ENCODE data around the gene CPTP. TPM values are rescaled to one million over a fixed set of nuclear protein-coding genes. Genes with fewer than 3 reads are reported as not detected.
A peak's percentile ranks its signal among the peaks of the same experiment; 100 is the strongest.

CPTP gene
- total and polyA plus RNA-seq, 2 of the 13 experiments (the other 11 are each of a cell fraction or from before 2014, with no cell fraction given): 5.5 to 9.3 TPM

DNA sequence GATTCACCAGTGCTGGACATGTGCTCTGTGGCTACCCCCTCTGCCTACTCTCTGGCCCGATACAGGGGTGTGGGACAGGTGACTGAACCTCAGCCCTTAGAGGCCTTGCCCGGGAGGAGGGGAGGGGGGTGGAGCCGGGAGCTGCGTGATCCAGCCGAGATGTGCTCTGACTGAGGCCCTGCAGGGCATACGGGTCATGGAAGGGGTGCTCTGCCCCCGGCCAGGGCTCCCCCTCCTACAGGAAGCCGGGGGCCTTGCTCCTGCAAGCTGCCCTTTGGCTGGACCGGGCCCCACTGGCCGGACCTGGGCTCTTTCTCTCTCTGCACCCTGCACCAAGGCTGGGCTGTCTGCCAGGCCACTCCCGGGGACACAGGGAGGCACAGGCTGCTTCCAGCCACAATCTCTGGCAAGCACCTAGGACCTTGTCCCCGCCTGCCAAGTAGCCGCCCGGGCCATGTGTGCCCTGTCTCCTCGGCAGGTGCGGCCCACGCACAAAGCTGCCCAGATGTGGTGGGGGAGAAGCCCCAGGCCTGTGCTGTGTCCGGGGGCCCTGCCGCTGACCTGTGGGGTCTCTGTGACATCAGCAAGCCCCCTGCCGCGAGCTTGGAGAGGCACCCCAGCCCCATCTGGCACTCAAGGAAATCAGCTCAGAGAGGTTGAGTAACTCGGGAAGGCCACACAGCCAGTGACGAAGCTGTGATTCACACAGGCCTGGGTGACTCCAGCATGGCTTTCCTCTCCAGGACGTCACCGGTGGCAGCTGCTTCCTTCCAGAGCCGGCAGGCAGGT lies 42.9 kb upstream of the CPTP start (continued):
- no peak for TF ChIP-seq RORA (CRISPR knock-in tag; IDR thresholded peaks at IDR 0.05)
- no peak for TF ChIP-seq ZSCAN30 (CRISPR knock-in tag; IDR thresholded peaks at IDR 0.05)
- no peak for TF ChIP-seq TCF7L2 (IDR thresholded peaks at IDR 0.05; ENCODE audit: low read depth, low read length)
- TF ChIP-seq BCL3 (CRISPR knock-in tag; IDR thresholded peaks at IDR 0.05): peak; percentile 78; the same call in 1 of the 2 replicates
- no peak for TF ChIP-seq KMT2B (CRISPR knock-in tag; IDR thresholded peaks at IDR 0.05)
- TF ChIP-seq RBM39 (IDR thresholded peaks at IDR 0.05; ENCODE audit: low read depth, low read length, poor library complexity, severe bottlenecking): no peak
- peak; percentile 93 for TF ChIP-seq EED (CRISPR knock-in tag; IDR thresholded peaks at IDR 0.05)
- no peak for TF ChIP-seq DBP (CRISPR knock-in tag; IDR thresholded peaks at IDR 0.05; ENCODE audit: not compliant biosample characterization)
- no peak for TF ChIP-seq ZFP36L2 (CRISPR knock-in tag; IDR thresholded peaks at IDR 0.05)
- peak; percentile 18 for TF ChIP-seq MED8 (CRISPR knock-in tag; IDR thresholded peaks at IDR 0.05; ENCODE audit: insufficient replicate concordance)
- TF ChIP-seq, protein P1, sequence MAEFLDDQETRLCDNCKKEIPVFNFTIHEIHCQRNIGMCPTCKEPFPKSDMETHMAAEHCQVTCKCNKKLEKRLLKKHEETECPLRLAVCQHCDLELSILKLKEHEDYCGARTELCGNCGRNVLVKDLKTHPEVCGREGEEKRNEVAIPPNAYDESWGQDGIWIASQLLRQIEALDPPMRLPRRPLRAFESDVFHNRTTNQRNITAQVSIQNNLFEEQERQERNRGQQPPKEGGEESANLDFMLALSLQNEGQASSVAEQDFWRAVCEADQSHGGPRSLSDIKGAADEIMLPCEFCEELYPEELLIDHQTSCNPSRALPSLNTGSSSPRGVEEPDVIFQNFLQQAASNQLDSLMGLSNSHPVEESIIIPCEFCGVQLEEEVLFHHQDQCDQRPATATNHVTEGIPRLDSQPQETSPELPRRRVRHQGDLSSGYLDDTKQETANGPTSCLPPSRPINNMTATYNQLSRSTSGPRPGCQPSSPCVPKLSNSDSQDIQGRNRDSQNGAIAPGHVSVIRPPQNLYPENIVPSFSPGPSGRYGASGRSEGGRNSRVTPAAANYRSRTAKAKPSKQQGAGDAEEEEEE (CRISPR knock-in tag; IDR thresholded peaks at IDR 0.05; ENCODE audit: borderline replicate concordance): no peak
- no peak for TF ChIP-seq FIP1L1 (IDR thresholded peaks at IDR 0.05; ENCODE audit: borderline replicate concordance, insufficient read depth, low read depth, low read length)
- peak; percentile 59; the same call in 1 of the 2 replicates for TF ChIP-seq ZNF674 (CRISPR knock-in tag; IDR thresholded peaks at IDR 0.05; ENCODE audit: low read depth)
- TF ChIP-seq ZEB1 (IDR thresholded peaks at IDR 0.05; ENCODE audit: insufficient replicate concordance, low read depth): peak; percentile 51
- no peak for TF ChIP-seq KDM4B (CRISPR knock-in tag; IDR thresholded peaks at IDR 0.05)
- TF ChIP-seq, protein P2, sequence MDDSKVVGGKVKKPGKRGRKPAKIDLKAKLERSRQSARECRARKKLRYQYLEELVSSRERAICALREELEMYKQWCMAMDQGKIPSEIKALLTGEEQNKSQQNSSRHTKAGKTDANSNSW (CRISPR knock-in tag; IDR thresholded peaks at IDR 0.05; ENCODE audit: borderline replicate concordance): no peak
- TF ChIP-seq SRSF1 (optimal IDR thresholded peaks at IDR 0.05; ENCODE audit: low read depth, low read length): peak; percentile 84
- TF ChIP-seq KMT2A (CRISPR knock-in tag; IDR thresholded peaks at IDR 0.05): 0 out of 2 replicates have a peak, but pooled peaks have one; percentile 19
- no peak for TF ChIP-seq ZNF891 (CRISPR knock-in tag; IDR thresholded peaks at IDR 0.05)
- no peak for TF ChIP-seq ZFP1 (CRISPR knock-in tag; IDR thresholded peaks at IDR 0.05)
- TF ChIP-seq TBP (CRISPR knock-in tag; IDR thresholded peaks at IDR 0.05): no peak
- peak; percentile 81; the same call in 1 of the 2 replicates for TF ChIP-seq ZNF564 (CRISPR knock-in tag; IDR thresholded peaks at IDR 0.05)
